Activated naive CD4-positive, alpha-beta T cell treated with anti-CD3 and anti-CD28 coated beads, Interleukin-2, amount 50 U/mL, for 24 hours (primary cell): ENCODE measurements around the gene RGR.

Experiments
- H3K27ac Mint-ChIP-seq: one replicate; pipeline ENCODE4 v1.8.0; 2021; ENCODE audit warnings: mild to moderate bottlenecking, mixed read lengths
- H3K27me3 Mint-ChIP-seq: one replicate; pipeline ENCODE4 v1.8.0; 2021; ENCODE audit warnings: mixed read lengths
- H3K36me3 Mint-ChIP-seq: one replicate; pipeline ENCODE4 v1.8.0; 2021; ENCODE audit warnings: mixed read lengths
- H3K4me1 Mint-ChIP-seq: one replicate; pipeline ENCODE4 v1.8.0; 2021; ENCODE audit warnings: mixed read lengths
- H3K4me3 Mint-ChIP-seq: one replicate; pipeline ENCODE4 v1.8.0; 2021; ENCODE audit warnings: mild to moderate bottlenecking, mixed read lengths
- H3K9me3 Mint-ChIP-seq: one replicate; pipeline ENCODE4 v1.8.0; 2021; ENCODE audit warnings: mixed read lengths

RGR gene

DNA sequence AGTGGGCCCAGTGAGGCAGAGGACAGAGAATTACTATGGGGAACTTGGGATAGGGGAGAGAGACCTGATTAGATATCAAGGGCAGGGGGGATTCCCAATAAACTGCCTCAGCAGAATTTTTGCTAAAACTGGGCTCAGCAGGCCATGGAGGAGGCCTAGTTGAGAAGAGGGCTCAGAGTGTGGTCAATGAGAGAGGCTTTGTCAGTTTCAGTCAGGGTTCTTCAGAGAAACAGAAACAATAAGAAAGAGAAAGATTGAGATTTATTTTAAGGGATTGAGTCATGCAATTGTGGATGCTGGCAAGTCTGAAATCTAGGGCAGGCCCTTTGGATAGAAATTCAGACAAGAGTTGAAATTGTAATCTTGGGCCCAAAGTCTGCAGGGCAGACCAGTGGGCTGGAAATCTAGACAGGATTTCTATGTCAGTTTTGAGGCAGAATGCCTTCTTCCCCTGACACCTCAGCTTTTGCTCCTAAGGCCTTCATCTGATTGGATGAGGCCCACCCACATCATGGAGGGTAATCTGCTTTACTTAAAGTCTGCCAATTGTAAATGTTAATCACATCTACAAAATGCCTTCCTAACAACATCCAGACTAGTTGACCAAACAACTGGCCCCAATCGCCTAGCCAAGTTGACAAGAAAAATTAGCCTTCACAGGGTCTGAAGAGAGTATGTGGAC, 50.1 kb downstream of the RGR start:
- no peaks in the 10 kb centered on the region for H3K27me3 Mint-ChIP-seq
- no peaks in the 10 kb centered on the region for H3K36me3 Mint-ChIP-seq
- H3K4me3 Mint-ChIP-seq: no peak overlapping the region
- no peaks in the 10 kb centered on the region for H3K9me3 Mint-ChIP-seq
- H3K4me1 Mint-ChIP-seq: no peaks in the 10 kb centered on the region
- H3K27ac Mint-ChIP-seq: no peak overlapping the region

DNA sequence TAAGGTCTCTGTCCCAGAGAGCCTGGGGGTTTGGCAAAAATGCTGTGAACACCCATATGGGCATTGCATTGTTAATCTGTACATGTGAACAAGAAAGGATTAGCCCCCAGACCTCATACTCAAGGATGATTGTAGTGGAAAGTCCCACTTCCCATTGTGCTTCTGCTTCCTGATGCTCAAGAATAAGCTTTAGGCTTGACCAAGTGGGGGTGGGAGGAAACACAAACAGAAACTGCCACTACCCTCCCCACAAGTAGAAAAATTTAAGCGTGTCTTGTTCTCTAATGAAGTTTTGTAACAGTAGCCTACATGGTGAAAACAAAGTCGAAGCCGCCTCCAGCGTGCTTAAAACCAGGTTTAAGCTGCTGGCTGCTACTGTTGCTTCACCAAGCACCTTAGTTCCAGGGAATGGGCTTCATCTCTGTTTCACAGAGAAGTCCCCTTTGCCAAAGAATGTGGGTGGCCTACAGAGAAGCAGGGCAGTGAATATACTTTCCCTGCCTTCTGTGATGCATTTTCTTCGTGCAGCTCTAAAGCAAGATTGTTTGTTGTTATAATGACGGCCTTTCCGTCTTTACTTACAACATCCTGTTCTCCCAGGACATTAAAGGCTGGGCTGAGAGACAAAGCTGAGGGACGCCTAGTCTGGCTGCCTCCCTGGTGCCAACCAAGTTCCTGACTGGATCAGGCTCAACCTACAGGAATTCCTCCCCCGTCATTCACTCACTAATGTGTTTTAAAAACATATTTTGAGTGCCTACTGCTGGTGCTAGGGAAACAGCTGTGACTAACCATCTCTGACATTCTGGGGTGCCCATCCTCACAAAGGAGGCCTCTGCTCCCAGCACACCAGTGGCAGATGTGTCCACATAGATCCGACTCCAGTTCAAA, 51.5 kb downstream of the RGR start:
- Mint-ChIP-seq H3K36me3 (no peaks in the 10 kb centered on the region), H3K9me3 (no peaks in the 10 kb centered on the region), H3K4me1 (no peaks in the 10 kb centered on the region), H3K27ac (no peak overlapping the region), H3K4me3 (no peak overlapping the region), H3K27me3 (no peaks in the 10 kb centered on the region)

DNA sequence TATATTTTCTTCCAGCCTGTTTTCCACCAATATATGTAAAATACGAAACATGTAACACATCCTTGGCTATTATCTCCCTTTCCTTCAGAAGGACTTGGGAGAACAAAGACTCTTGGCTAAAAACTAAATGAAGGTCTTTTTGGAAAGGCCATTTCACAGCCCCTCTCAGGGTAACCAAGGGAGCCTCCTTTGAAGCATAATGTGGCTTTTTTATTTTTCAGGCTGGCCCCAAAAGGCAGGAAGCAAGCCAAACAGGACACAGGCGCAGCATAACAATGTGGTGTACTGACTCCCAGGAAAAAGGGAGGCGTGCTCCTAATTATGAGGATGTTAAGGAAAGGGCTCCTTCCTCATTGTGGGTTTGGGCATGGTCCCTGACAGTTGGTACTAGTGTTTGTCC, 53.2 kb downstream of the RGR start:
- no peaks in the 10 kb centered on the region for H3K4me1 Mint-ChIP-seq

DNA sequence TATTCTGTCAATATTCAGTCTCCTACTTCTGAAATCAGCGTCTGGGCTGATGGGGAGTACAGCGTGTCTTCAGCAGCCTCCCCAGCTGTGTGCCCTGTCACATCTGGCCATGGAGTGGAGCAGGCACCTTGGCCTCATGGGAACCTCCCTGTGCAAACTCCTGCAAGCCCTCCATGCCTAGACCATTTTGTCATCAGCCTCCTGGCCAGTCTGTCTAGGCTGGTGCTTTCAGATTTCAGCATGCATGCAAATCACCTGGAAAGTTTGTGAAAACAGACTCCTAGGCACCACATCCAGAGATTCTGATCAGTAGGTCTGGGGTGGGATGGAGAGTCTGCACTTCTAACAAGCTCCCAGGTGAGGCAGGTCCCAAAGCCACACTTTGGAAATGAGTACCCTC, 57.4 kb downstream of the RGR start:
- no peaks in the 10 kb centered on the region for H3K36me3 Mint-ChIP-seq
- no peak overlapping the region for H3K4me3 Mint-ChIP-seq
- H3K9me3 Mint-ChIP-seq: no peaks in the 10 kb centered on the region
- peaks cover 9% of the 10 kb centered on the region for H3K4me1 Mint-ChIP-seq
- no peak overlapping the region for H3K27ac Mint-ChIP-seq
- peaks cover 2% of the 10 kb centered on the region for H3K27me3 Mint-ChIP-seq

More for the DNA sequence above, 53.2 kb downstream of the RGR start:
- Mint-ChIP-seq H3K9me3 (no peaks in the 10 kb centered on the region), H3K27ac (no peak overlapping the region), H3K4me3 (no peak overlapping the region), H3K36me3 (no peaks in the 10 kb centered on the region), H3K27me3 (peaks cover 2% of the 10 kb centered on the region)

DNA sequence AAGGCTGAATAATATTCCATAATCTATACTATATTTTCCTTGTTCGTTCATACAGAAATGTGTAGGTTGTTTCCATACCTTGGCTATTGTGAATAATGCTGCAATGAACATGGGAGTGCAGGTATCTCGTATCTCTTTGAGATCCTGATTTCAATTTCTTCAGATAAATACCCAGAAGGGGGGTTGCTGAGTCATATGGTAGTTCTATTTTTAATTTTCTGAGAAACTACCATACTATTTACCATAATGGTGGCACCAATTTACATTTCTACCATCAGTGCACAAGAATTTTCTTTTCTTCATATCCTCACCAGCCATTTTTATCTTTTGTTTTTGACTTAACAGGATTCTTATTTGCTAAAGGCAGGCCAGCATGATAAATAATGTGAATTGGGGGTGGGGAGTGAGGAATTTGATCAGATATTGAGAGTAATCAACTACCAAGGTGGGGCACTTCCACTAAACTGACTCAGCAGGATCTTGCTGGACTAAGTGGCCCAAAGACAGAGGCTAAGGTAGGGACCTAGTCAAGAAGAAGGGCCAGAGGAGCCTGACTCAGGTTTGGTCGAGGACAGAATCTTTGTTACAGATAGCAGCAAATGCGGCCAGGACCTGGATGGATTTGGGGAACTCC, 62.0 kb downstream of the RGR start:
- H3K4me3 Mint-ChIP-seq: peak overlapping the region; percentile 52
- H3K9me3 Mint-ChIP-seq: no peaks in the 10 kb centered on the region
- H3K36me3 Mint-ChIP-seq: no peaks in the 10 kb centered on the region
- H3K27ac Mint-ChIP-seq: peak overlapping the region; percentile 60
- peaks cover 27% of the 10 kb centered on the region for H3K4me1 Mint-ChIP-seq
- peaks cover 2% of the 10 kb centered on the region for H3K27me3 Mint-ChIP-seq

DNA sequence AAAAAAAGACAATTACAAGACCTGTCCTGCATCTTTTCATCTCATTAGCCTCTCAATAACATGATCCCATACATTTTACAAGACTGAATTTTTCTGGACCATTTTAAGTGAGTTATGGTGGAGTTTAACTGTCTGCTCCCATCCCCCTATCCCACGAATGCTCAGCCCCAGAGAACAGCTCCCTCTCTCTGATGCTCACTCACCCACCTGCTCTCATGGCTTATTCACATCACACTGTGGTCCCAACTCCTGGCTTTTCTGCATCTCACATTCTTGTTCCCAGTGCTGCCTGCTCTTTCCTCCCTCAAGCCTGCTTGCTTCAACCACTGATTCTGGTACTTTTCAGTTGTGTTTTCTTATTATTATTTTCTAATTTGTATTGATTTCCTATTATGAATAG, 63.2 kb downstream of the RGR start:
- Mint-ChIP-seq H3K4me1 (peaks cover 27% of the 10 kb centered on the region), H3K36me3 (no peaks in the 10 kb centered on the region), H3K9me3 (no peaks in the 10 kb centered on the region), H3K27ac (no peak overlapping the region), H3K4me3 (no peak overlapping the region), H3K27me3 (no peaks in the 10 kb centered on the region)

DNA sequence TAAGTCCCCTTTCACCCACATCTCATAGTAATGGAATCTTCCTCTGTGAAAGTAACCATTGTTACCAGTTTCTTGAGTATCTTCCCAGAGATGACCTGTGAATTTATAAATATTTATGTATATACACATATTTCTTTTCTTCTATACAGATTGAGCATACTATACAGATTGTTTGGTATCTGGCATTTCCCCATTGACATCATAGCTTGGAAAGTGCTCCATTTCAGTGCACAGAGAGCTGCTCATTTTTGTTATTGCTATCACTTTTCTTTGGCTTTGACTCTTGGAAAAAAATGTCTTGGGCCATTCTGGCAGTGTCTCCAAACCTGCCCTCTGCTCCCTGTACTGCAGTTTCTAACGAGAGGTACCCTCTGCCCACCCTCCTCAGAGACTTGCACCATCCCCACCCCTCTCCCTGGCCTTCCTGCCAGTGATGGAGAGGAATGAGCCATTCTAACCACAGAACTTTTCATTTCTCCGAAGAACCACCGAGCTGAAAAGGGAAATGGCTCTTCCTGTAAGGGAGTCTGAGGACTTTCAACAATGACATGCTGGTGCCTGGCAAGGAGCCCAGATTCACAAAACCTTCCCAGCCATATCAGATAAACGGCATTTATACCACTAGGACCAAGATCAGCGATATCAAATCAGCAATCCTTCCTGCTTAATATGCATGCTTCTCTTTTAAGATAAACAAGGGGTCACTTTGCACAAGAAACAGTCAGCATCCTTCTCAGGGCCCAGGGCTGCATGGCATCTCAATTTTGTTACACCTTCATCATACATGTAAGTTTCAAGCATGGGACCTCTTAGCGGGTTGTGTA, 63.8 kb downstream of the RGR start:
- Mint-ChIP-seq H3K27ac (peak overlapping the region; percentile 73), H3K4me3 (peak overlapping the region; percentile 24), H3K27me3 (no peaks in the 10 kb centered on the region), H3K9me3 (no peaks in the 10 kb centered on the region), H3K36me3 (no peaks in the 10 kb centered on the region), H3K4me1 (peaks cover 27% of the 10 kb centered on the region)
